Prostate gland (tissue), 1 donor: ENCODE data around the gene RNF14.

Experiments
- POLR2A ChIP-seq: fragments of 450-650 bp; IDR thresholded peaks from one replicate; pipeline ENCODE4 v1.6.1; 2016; ENCODE audit warnings: antibody characterized with exemption, mild to moderate bottlenecking
- POLR2AphosphoS5 ChIP-seq: sonication (generic); formaldehyde crosslinking; IDR thresholded peaks from one replicate; pipeline ENCODE4 v1.6.1; 2017; ENCODE audit warnings: antibody characterized with exemption

GRCh38 chr5:141986072-141986471, 17.2 kb downstream of the RNF14 start:
- TF ChIP-seq POLR2A, result no peak
- no peak for TF ChIP-seq POLR2AphosphoS5
